Measurements from ENCODE around the gene SLC17A3. TPM values are rescaled to one million over a fixed set of nuclear protein-coding genes. Genes with fewer than 3 reads are reported as not detected.

Gene SLC17A3
- total and polyA plus RNA-seq, 2 experiments from 2014 or later: not detected

DNA sequence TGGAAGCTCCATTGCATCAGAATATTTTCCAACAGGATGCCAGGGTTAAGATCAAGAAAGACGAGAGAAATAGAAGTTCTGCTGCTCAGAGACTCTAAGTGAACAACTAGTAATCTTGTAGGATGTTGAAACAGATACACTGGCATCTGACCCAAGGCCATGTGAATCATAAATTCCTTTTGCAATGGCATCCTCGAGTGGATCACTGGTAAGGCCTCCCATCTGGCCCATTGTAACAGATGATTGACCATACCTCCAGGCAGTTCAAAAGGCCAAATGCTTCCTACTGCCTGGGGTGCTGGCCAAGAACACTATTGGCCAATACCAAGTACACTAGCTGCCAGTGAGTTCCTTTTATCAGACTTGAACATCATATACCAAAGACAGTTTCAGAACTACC is 9.9 kb upstream of the SLC17A3 start:
- Histone ChIP-seq H3K4me1 (ENCODE audit: insufficient read depth) (no peaks in the 10 kb centered on the region), H3K36me3 (ENCODE audit: insufficient read depth) (no peaks in the 10 kb centered on the region), H3K9me2 (ENCODE audit: insufficient read depth) (peaks cover 7% of the 10 kb centered on the region), H3F3A (replicated peaks; ENCODE audit: low read depth) (no peaks in the 10 kb centered on the region), H2AFZ (no peak overlapping the region), H3K4me2 (no peak overlapping the region), H3K79me2 (replicated peaks; ENCODE audit: insufficient read depth) (no peaks in the 10 kb centered on the region), H4K20me1 (replicated peaks; ENCODE audit: insufficient read depth) (no peaks in the 10 kb centered on the region), H3K27ac (ENCODE audit: low read depth) (no peak overlapping the region), H3K27me3 (ENCODE audit: insufficient read depth) (no peaks in the 10 kb centered on the region), H3K4me3 (no peak overlapping the region)
- TF ChIP-seq EZH2 (IDR thresholded peaks at IDR 0.05; ENCODE audit: low read depth, unreplicated experiment): no peak
- TF ChIP-seq ZNF114 (CRISPR knock-in tag; IDR thresholded peaks at IDR 0.05): no peak
- TF ChIP-seq ZNF331 (CRISPR knock-in tag; IDR thresholded peaks at IDR 0.05; ENCODE audit: low read depth): no peak
- TF ChIP-seq NANOG (IDR thresholded peaks at IDR 0.05; ENCODE audit: borderline replicate concordance): no peak
- no peak for TF ChIP-seq STAT1 (IDR thresholded peaks at IDR 0.05; ENCODE audit: unreplicated experiment)
- no peak for TF ChIP-seq CREB1 (CRISPR knock-in tag; IDR thresholded peaks at IDR 0.05; ENCODE audit: low read depth)
- TF ChIP-seq EZH2phosphoT487 (IDR thresholded peaks at IDR 0.05; ENCODE audit: unreplicated experiment): no peak
- TF ChIP-seq, protein P1, sequence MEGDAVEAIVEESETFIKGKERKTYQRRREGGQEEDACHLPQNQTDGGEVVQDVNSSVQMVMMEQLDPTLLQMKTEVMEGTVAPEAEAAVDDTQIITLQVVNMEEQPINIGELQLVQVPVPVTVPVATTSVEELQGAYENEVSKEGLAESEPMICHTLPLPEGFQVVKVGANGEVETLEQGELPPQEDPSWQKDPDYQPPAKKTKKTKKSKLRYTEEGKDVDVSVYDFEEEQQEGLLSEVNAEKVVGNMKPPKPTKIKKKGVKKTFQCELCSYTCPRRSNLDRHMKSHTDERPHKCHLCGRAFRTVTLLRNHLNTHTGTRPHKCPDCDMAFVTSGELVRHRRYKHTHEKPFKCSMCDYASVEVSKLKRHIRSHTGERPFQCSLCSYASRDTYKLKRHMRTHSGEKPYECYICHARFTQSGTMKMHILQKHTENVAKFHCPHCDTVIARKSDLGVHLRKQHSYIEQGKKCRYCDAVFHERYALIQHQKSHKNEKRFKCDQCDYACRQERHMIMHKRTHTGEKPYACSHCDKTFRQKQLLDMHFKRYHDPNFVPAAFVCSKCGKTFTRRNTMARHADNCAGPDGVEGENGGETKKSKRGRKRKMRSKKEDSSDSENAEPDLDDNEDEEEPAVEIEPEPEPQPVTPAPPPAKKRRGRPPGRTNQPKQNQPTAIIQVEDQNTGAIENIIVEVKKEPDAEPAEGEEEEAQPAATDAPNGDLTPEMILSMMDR (conservative IDR thresholded peaks at IDR 0.05; ENCODE audit: low read depth in 2 of 2): no peak
- TF ChIP-seq, protein P2, sequence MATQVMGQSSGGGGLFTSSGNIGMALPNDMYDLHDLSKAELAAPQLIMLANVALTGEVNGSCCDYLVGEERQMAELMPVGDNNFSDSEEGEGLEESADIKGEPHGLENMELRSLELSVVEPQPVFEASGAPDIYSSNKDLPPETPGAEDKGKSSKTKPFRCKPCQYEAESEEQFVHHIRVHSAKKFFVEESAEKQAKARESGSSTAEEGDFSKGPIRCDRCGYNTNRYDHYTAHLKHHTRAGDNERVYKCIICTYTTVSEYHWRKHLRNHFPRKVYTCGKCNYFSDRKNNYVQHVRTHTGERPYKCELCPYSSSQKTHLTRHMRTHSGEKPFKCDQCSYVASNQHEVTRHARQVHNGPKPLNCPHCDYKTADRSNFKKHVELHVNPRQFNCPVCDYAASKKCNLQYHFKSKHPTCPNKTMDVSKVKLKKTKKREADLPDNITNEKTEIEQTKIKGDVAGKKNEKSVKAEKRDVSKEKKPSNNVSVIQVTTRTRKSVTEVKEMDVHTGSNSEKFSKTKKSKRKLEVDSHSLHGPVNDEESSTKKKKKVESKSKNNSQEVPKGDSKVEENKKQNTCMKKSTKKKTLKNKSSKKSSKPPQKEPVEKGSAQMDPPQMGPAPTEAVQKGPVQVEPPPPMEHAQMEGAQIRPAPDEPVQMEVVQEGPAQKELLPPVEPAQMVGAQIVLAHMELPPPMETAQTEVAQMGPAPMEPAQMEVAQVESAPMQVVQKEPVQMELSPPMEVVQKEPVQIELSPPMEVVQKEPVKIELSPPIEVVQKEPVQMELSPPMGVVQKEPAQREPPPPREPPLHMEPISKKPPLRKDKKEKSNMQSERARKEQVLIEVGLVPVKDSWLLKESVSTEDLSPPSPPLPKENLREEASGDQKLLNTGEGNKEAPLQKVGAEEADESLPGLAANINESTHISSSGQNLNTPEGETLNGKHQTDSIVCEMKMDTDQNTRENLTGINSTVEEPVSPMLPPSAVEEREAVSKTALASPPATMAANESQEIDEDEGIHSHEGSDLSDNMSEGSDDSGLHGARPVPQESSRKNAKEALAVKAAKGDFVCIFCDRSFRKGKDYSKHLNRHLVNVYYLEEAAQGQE (IDR thresholded peaks at IDR 0.05; ENCODE audit: unreplicated experiment): no peak
- TF ChIP-seq, protein P3, sequence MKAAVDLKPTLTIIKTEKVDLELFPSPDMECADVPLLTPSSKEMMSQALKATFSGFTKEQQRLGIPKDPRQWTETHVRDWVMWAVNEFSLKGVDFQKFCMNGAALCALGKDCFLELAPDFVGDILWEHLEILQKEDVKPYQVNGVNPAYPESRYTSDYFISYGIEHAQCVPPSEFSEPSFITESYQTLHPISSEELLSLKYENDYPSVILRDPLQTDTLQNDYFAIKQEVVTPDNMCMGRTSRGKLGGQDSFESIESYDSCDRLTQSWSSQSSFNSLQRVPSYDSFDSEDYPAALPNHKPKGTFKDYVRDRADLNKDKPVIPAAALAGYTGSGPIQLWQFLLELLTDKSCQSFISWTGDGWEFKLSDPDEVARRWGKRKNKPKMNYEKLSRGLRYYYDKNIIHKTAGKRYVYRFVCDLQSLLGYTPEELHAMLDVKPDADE (IDR thresholded peaks at IDR 0.05): no peak
- no peak for TF ChIP-seq JUNB (IDR thresholded peaks at IDR 0.05; ENCODE audit: unreplicated experiment)
- no peak for TF ChIP-seq POLR2AphosphoS5 (IDR thresholded peaks at IDR 0.05; ENCODE audit: low read depth)
- TF ChIP-seq, protein P4, sequence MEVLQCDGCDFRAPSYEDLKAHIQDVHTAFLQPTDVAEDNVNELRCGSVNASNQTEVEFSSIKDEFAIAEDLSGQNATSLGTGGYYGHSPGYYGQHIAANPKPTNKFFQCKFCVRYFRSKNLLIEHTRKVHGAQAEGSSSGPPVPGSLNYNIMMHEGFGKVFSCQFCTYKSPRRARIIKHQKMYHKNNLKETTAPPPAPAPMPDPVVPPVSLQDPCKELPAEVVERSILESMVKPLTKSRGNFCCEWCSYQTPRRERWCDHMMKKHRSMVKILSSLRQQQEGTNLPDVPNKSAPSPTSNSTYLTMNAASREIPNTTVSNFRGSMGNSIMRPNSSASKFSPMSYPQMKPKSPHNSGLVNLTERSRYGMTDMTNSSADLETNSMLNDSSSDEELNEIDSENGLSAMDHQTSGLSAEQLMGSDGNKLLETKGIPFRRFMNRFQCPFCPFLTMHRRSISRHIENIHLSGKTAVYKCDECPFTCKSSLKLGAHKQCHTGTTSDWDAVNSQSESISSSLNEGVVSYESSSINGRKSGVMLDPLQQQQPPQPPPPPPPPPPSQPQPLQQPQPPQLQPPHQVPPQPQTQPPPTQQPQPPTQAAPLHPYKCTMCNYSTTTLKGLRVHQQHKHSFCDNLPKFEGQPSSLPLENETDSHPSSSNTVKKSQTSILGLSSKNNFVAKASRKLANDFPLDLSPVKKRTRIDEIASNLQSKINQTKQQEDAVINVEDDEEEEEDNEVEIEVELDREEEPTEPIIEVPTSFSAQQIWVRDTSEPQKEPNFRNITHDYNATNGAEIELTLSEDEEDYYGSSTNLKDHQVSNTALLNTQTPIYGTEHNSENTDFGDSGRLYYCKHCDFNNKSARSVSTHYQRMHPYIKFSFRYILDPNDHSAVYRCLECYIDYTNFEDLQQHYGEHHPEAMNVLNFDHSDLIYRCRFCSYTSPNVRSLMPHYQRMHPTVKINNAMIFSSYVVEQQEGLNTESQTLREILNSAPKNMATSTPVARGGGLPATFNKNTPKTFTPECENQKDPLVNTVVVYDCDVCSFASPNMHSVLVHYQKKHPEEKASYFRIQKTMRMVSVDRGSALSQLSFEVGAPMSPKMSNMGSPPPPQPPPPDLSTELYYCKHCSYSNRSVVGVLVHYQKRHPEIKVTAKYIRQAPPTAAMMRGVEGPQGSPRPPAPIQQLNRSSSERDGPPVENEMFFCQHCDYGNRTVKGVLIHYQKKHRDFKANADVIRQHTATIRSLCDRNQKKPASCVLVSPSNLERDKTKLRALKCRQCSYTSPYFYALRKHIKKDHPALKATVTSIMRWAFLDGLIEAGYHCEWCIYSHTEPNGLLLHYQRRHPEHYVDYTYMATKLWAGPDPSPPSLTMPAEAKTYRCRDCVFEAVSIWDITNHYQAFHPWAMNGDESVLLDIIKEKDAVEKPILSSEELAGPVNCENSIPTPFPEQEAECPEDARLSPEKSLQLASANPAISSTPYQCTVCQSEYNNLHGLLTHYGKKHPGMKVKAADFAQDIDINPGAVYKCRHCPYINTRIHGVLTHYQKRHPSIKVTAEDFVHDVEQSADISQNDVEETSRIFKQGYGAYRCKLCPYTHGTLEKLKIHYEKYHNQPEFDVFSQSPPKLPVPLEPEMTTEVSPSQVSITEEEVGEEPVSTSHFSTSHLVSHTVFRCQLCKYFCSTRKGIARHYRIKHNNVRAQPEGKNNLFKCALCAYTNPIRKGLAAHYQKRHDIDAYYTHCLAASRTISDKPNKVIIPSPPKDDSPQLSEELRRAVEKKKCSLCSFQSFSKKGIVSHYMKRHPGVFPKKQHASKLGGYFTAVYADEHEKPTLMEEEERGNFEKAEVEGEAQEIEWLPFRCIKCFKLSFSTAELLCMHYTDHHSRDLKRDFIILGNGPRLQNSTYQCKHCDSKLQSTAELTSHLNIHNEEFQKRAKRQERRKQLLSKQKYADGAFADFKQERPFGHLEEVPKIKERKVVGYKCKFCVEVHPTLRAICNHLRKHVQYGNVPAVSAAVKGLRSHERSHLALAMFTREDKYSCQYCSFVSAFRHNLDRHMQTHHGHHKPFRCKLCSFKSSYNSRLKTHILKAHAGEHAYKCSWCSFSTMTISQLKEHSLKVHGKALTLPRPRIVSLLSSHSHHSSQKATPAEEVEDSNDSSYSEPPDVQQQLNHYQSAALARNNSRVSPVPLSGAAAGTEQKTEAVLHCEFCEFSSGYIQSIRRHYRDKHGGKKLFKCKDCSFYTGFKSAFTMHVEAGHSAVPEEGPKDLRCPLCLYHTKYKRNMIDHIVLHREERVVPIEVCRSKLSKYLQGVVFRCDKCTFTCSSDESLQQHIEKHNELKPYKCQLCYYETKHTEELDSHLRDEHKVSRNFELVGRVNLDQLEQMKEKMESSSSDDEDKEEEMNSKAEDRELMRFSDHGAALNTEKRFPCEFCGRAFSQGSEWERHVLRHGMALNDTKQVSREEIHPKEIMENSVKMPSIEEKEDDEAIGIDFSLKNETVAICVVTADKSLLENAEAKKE (CRISPR knock-in tag; IDR thresholded peaks at IDR 0.05): no peak
- Mint-ChIP-seq H3K36me3 (ENCODE audit: low read depth) (no peaks in the 10 kb centered on the region), H3K27ac (no peak overlapping the region), H3K27me3 (ENCODE audit: insufficient read depth, low read depth, poor library complexity) (no peaks in the 10 kb centered on the region), H3K9me3 (no peaks in the 10 kb centered on the region; the same call in 2 of the 3 replicates), H3K4me1 (peaks cover 2% of the 10 kb centered on the region; the same call in 1 of the 3 replicates), H3K4me3 (no peak overlapping the region)
- ATAC-seq (no peak), DNase-seq (ENCODE audit: low spot score) (no peak)
